GM20431 (cell line): ENCODE results near the gene KCNK6.

Experiments used
- in situ Hi-C: fragments of 300-500 bp; cut with MseI, MboI; formaldehyde crosslinking; loops from one replicate; pipeline ENCODE4 v1.15.0; 2020; ENCODE audit warnings: low sequenced_read_pairs; ENCODE audit not compliant: unreplicated experiment

Gene KCNK6

DNA sequence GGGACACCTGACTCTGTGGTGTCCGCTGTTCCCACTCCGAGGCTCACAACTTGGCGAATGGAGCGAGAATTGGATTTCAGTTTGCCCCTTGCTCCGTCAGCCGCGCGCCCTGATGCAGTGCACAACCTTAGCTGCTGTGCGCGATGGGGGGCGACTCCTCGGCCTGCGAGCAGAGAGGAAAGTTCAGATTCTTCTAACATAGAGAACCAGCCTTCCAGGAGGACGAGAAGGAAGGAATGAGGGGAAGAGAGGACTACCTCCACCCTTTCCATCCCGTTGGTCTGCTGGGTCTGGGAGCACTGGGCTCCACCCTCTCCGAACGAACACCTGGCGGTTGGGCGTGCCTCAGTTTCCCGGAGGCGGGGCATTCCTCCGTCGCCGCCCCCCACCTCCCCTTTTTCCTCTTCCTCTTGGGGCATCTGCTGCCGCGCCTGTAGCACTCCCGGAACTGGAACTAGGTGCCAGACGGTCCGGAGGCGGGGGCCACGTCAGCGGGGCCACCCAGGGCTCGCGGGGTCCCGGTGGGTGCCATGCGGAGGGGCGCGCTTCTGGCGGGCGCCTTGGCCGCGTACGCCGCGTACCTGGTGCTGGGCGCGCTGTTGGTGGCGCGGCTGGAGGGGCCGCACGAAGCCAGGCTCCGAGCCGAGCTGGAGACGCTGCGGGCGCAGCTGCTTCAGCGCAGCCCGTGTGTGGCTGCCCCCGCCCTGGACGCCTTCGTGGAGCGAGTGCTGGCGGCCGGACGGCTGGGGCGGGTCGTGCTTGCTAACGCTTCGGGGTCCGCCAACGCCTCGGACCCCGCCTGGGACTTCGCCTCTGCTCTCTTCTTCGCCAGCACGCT, at the start of gene KCNK6:
KCNK6 (plus strand) TSS at position 425 of the 838 bp plus-strand sequence; CDS start at position 531, 106 bp downstream.
- in situ Hi-C loops: loop anchor here (10.0 kb wide), 1 partner anchor 425 kb away; no protein-coding TSS in a partner anchor

DNA sequence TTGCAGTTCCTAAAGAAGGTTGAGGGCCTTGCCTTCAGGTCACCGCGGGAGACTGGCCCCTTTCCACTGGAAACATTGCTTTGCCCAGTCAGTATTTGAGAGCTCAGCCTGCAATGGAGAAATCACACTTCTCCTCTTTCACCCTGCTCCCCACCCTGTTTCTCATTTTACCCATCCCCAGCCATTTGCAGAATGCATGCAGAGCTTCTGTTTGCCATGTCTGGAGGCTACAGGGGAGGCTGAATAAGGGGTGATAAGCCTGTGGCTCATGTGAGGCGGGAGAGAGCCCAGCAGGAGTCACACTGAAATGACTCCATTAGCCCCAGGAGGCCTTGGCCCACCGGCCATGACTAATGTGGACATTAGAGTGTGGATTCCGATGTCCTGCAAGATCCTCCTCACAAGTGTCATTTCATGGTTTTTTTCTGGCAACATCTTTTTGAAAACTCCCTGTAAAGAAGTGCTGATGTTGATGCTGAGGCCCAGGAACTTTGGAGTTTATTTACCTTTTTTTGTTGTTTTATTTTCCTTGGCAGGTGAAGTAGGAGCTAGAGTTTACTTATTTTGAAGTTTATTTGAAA, 49.0 kb upstream of the KCNK6 start:
- in situ Hi-C loops: no loop called here

DNA sequence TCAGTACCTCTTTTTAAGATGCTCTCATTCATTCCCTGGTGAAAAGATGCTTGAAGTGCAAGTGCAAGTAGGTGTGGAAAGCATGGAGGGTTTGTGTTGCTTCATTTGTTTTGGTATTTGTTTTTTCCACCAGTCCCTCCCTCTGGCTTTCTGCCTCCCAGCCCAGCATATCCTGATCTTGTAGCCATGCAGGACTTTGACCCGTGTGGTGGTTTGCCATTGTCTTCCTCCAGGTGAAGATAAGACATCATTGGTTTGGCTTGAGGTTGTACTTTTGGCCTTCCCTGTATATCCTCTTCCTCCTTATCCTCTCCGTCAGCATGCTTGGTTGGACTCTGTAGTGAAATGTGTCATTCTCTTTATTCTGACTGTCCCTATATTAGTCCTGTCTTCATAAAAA, 46.1 kb upstream of the KCNK6 start:
- in situ Hi-C loops: no loop called here

DNA sequence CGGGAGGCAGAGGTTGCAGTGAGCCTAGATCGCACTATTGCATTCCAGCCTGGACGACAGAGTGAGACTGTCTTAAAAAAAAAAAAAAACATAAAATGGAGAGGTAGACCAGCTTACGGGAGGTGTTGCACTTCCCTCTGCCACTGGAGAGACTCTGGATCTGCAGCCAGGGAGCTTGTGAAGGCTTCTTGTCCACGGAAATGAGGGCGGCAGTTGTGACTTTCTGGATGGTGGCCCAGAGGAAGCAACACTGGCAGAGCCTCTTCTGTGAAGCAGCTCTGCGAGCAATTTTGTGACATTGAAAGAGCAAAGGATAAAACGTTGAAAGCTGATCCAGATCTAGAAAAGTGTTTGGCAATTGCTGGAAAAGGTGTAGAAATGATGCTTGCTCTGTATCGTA, 44.9 kb upstream of the KCNK6 start:
- in situ Hi-C loops: no loop called here

DNA sequence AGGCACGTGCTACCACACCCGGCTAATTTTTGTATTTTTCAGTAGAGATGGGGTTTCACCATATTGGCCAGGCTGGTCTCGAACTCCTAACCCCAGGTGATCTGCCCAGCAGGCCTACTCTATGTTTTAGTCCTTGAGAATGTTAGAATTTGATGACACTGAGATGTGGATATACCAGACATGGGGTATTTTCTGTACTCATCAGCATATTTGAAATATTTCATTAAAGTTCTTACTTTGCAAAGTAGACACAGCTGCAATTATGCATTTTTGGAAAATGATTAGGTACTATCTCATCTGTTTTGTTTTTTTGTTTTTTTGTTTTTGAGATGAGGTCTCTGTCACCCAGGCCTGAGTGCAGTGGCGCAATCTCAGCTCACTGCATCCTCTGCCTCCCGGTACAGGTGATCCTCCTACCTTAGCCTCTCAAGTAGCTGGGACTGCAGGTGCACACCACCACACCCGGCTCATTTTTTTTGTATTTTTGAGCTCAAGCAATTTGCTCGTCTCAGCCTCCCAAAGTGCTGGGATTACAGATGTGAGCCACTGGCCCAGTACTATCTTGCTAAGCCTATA, 42.6 kb upstream of the KCNK6 start:
- in situ Hi-C loops: no loop called here

DNA sequence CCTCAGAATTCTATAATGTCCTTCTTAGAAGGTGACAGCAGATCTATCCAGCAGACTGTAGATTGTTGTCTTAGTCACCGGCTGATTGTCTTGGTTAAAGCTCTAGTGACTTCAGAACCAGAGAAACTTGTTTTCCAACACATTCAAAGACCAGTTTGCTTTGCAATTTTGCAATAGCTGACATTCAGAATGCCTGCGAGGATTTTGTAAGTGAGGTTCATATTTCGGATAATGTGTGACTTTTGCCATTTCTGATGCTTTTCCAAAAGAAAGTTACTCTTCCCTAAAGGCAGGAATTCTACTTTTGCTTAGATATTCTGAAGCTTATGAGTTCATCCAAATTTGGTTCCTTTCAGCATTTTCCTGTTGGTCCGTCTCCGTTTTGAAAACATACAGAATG, 42.1 kb upstream of the KCNK6 start:
- in situ Hi-C loops: no loop called here

DNA sequence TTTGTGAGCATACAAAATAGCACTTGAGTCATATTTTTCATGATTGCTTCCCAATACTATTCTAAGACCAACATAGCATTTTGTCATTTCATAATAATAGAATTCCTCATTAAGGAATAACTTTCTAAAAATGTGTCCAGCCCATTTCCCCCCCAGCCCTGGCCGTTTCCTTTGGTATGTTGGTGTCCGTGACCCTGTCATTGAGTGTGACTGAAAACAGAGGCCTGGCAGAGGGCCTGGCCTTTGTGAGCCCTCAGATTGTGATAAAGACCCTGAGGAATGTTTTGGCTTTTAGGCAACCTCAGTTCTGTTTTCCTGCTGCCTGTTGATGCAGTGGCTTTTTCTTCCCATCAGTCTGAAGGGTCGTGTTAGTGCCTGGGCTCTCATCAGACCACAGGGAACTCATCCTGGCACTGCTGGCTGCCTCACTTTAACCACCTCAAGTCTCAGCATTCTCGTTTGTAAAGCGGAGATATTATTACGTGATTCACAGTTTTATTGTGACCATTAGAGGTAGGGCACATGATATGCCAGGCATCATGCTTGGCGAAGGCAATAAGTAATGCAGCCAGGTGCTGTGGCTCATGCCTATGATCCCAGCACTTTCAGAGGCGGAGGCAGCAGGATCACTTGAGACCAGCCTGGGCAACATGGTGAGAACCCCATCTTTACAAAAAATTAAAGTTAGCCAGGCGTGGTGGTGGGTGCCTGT, 41.5 kb upstream of the KCNK6 start:
- in situ Hi-C loops: no loop called here

DNA sequence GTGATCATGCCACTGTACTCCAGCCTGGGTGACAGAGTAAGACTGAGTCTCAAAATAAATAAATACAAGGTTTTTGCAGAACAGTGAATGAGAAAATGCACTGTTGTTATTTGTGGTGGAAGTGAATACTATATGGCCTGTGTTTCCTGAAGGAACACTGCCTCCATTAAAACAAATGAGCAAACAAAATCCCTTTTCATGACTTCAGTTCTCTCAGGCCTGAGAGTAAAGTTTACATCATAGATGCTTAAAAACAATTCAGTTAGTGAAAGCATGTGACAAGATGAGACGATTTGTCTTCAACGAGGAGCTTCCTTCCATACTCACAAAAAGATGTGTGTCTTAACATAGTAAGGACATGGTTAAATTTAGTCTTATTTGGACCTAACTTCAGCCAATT, 40.9 kb upstream of the KCNK6 start:
- in situ Hi-C loops: no loop called here

DNA sequence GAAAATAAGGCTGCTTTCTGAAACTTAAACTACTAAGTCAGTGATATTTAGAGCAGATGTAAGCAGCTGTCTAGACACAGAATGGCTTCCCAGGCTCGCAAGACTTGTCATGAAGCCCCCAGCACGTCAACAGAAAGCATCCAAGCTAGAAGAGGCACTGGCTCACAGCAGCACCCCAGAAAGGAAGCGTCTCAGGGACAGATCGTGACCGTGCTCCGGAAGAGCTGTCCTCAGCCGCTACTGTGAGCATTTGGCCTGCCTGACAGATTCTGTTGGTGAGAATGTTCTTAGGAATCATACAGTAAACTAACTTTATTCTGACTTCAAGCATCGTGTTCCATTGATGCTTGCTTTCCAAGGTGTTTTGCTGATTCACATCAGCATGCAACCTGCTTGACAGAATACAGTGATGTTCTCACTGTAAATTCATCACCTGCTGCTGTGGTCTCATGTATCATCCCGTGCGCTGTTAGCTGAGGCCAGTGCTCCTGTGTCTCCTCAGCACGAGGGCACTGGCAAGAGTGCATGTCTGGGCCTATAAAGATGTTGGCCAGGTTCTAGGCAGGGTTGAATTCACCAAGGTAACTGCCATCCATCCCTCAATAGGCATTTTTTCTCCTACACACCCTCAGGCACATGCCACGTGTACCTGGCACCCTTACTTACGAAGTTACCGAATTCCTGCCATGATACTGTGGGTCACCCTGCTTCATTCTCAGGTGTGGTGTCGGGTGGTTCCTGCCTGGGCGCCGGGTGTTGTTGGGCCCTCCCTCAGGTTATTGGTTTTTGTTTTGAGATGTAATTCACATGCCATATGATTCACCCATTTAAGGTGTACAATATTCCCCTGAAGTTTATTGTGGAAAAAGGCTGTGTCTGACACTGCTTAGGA, 39.4 kb upstream of the KCNK6 start:
- in situ Hi-C loops: no loop called here

DNA sequence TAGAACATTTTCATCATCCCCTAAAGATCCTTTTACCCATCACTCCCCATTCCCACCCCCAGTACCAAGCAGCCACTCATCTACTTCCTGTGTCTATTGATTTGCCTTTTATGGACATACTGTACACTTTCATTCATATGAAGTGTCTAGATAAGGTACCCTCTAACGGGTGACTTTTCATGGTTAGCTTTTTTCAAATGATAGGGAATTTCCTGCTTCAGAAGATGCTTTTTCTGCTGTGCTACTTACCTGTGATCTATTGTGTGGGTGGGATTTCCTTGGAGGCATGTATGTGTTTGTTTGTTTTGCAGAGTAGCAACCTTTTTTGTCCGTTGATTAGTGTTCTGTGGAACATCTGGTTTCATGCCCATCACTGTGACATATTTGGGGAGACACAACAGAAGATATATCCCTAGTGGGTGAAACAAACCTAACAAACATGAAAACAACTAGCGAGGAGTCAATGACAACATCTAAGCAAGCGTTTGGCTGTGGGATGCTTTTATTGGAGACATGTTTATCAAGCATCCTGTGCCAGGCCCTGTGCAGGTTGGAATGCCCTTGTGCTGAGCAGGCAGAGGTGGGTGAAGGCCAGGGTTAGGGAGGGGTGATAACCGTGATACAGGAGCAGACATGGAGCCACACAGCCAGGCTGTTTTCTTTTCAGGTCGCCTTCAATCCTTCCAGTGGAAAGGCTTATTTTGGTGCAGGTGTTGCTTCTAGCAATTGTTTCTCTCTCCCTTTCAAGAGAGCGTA, 37.7 kb upstream of the KCNK6 start:
- in situ Hi-C loops: no loop called here

DNA sequence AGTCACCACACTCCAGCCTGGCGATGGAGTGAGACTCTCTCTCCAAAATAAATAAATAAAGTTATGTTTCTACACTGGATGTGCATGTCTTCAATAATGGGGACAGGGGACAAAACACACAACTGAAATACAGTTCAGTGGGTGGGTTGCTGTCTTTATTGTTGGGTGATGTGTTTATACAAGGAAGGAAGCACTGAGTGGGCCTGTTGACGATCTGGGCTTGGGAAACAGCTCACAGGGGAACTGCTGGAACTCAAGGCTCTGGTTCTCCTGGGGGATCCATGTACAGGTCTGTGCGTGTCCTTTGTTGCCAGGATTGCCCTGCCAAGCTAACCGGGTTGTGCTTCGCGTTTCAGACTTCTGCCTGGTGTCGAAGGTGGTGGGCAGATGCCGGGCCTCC, 36.4 kb upstream of the KCNK6 start:
- in situ Hi-C loops: no loop called here

DNA sequence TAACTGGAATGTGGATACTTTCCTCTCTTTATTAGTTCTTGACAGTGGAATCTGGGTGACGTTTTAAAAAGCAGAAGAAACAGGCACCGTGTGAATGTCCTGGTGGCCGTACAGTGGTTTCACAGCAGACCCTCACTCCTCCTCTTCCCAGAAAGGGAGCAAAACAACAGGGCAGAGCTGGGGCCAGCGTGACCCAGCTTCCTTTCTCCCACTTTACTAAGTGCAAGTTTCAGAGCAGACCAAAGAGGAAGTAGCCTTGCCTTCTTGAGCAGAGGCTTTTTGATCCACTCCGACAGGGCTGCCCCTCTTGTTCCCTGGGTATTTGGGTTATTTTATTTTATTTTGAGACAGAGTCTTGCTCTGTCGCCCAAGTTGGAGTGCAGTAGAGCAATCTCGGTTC, 35.2 kb upstream of the KCNK6 start:
- in situ Hi-C loops: no loop called here

DNA sequence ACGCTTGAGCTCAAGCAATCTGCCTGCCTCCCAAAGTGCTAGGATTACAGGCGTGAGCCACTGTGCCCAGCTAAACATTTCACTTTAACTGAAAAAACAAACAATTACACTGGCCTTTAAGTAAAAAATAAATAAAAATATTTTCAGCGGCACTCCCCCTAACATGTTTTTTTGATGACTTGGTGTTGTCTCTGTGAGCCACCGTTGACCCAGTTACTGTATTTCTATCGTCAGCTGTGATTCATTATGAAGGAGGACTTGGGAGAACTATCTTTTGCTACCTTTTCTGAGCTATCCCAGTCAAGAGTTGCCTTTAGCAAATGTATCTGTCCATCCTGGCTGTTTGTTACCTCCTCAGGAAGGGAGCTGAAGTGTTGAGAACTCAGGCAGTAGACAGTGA, 34.1 kb upstream of the KCNK6 start:
- in situ Hi-C loops: no loop called here

DNA sequence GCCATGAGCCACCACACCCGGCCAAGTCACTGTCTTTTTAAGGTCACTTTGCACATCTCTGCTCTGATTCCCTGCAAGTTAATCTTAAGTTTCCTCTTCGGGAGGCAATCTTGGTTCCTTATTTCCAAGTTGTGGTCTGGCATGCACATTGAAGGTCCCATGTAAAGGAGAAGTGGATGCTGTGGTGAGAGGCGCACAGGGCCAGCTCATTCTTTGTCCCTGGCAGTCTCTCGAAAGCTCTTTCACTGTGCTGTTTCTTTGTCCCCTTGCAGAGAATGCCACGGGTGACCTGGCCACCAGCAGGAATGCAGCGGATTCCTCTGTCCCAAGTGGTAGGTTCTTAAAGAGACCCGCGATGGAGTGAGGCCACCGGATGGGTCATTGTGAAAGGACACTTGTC, 32.0 kb upstream of the KCNK6 start:
- in situ Hi-C loops: no loop called here

DNA sequence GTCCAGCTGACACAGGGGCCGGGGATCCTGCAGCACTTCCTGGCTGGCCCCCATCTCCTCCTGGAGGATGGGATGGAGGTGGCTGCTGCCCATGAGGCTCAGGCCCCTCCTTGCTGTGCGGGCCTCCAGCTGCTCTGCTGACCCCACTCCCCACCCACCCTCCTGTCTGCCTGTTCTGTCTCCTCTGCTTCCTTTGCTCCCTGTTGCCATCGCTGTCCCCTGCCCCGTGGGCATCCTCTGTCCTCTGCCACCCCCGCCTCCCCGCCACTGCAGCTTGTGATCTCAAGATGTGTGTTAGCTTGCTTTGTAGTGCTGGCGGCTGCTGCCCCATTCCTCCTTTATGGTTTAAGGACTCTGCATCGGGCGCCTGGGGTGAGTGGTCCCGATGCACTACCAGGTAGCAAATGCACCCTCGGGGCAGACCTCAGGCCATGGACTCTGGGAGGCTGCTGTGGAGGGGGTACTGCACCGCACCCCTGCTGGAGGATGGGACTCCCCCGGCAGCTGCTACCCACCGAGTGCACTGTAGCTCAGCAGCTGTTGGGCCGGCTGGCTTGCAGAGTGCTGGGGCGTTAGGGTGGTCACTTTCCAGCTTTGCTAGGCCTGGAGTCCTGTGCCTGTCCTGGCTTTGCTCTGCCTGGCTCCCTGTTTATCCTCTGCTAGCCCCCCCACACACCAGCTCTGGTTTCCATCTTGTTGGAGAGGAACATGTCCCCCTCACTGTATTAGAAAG, 31.4 kb upstream of the KCNK6 start:
- in situ Hi-C loops: no loop called here

DNA sequence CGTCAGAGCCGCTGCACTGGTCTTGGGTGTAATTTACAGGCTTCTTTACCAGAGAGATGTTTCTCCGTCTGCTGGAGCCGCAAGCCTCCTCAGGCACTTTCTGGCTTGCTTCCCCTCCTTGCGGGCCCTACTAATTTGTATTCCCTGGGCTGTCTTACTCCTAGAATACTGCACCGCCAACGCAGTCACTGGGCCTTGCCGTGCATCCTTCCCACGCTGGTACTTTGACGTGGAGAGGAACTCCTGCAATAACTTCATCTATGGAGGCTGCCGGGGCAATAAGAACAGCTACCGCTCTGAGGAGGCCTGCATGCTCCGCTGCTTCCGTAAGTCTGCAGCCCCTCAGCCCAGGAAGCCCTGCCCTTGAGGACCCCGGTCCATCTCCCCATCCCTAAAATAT, 29.7 kb upstream of the KCNK6 start:
- in situ Hi-C loops: no loop called here

DNA sequence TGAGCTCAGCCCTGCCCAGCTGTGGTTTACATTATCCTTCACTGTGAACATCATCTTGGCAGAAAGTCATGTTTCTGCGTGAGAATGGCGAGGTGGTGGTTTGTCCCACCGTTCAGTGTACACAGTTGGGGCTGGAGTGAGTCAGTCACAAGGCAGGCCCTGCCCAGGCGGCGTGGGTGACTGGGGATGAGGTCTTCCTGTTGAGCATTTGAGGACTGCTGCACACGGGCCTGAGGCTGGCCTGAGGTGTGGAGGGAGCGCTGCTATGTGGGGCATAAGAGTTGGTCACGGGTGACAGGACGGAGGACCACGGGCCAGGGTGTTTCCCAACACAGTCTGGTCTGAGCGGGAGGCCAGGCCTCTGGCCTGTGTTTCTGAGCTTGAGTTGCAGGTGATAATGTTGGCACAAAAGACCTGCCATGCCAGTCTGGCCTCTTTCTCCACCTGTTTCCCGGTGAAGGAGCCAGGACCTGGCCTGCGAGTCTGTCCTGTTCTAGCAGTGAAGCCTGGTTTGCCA, 29.0 kb upstream of the KCNK6 start:
- in situ Hi-C loops: no loop called here

DNA sequence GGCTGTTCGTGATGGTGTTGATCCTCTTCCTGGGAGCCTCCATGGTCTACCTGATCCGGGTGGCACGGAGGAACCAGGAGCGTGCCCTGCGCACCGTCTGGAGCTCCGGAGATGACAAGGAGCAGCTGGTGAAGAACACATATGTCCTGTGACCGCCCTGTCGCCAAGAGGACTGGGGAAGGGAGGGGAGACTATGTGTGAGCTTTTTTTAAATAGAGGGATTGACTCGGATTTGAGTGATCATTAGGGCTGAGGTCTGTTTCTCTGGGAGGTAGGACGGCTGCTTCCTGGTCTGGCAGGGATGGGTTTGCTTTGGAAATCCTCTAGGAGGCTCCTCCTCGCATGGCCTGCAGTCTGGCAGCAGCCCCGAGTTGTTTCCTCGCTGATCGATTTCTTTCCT, 27.8 kb upstream of the KCNK6 start:
- in situ Hi-C loops: no loop called here
